ENCODE data around the gene SYT1.

SYT1 gene

GRCh38 chr12:79487386-79488110 lies 623.0 kb downstream of the SYT1 start:
- no peak overlapping the region for H3K4me3 ChIP-seq (ENCODE audit: low read depth, low read length)
- no peak for TF ChIP-seq CTCF (IDR thresholded peaks at IDR 0.05; ENCODE audit: control insufficient read depth, extremely low read depth, insufficient read depth)
- no peak for DNase-seq (ENCODE audit: low read depth)
